GM23338 (cell line): Measurements from ENCODE around the gene UTS2. TPM values are rescaled to one million over a fixed set of nuclear protein-coding genes. Genes with fewer than 3 reads are reported as not detected.

Source experiments
- ATAC-seq: fragments of 200-7000 bp; cut with Tn5 transposase; 3 replicates; pipeline ENCODE4 v1.9.1; 2020
- DNase-seq: peaks from one replicate; pipeline ENCODE4 v3.0.0-alpha.2; 2015; ENCODE audit warnings: low spot score
- H2AFZ ChIP-seq: fragments of 200-600 bp; sonication (generic); 2 replicates; pipeline ENCODE4 v1.8.0; 2016; ENCODE audit warnings: antibody characterized with exemption, mild to moderate bottlenecking, moderate library complexity
- H3F3A ChIP-seq: fragments of 200-600 bp; sonication (generic); replicated peaks from 2 replicates; pipeline ENCODE4 v1.8.0; 2017; ENCODE audit warnings: antibody characterized with exemption, mixed run types, low read depth
- H3K27ac ChIP-seq: fragments of 200-600 bp; sonication (generic); 2 replicates; pipeline ENCODE4 v1.6.1; 2016; ENCODE audit warnings: low read depth
- H3K27me3 ChIP-seq: fragments of 200-600 bp; sonication (generic); 2 replicates; pipeline ENCODE4 v1.8.0; 2016; ENCODE audit warnings: mild to moderate bottlenecking, mixed run types, moderate library complexity; ENCODE audit not compliant: insufficient read depth
- H3K36me3 ChIP-seq: fragments of 200-600 bp; sonication (generic); 2 replicates; pipeline ENCODE4 v1.8.0; 2016; ENCODE audit warnings: mild to moderate bottlenecking; ENCODE audit not compliant: insufficient read depth
- H3K4me1 ChIP-seq: fragments of 200-600 bp; sonication (generic); 2 replicates; pipeline ENCODE4 v1.8.0; 2016; ENCODE audit warnings: mild to moderate bottlenecking, moderate library complexity; ENCODE audit not compliant: insufficient read depth
- H3K4me2 ChIP-seq: fragments of 200-600 bp; sonication (generic); 2 replicates; pipeline ENCODE4 v1.7.1; 2017; ENCODE audit warnings: mixed run types
- H3K4me3 ChIP-seq: fragments of 200-600 bp; sonication (generic); 2 replicates; pipeline ENCODE4 v1.6.1; 2016; ENCODE audit warnings: mixed run types
- H3K79me2 ChIP-seq: fragments of 200-600 bp; sonication (generic); replicated peaks from 2 replicates; pipeline ENCODE4 v1.8.0; 2017; ENCODE audit warnings: mild to moderate bottlenecking; ENCODE audit not compliant: insufficient read depth
- H3K9me2 ChIP-seq: fragments of 200-600 bp; sonication (generic); 2 replicates; pipeline ENCODE4 v1.8.0; 2017; ENCODE audit not compliant: insufficient read depth
- H4K20me1 ChIP-seq: fragments of 200-600 bp; sonication (generic); replicated peaks from 2 replicates; pipeline ENCODE4 v1.8.0; 2017; ENCODE audit warnings: mild to moderate bottlenecking; ENCODE audit not compliant: insufficient read depth
- H3K27ac Mint-ChIP-seq: 2 replicates; pipeline ENCODE4 v1.8.0; 2020; ENCODE audit warnings: inconsistent platforms, mild to moderate bottlenecking, moderate library complexity, mixed read lengths
- H3K27me3 Mint-ChIP-seq: 3 replicates; pipeline ENCODE4 v1.8.0; 2022; ENCODE audit warnings: low read depth, mild to moderate bottlenecking, moderate library complexity, mixed read lengths, inconsistent platforms; ENCODE audit not compliant: insufficient read depth, poor library complexity
- H3K36me3 Mint-ChIP-seq: 3 replicates; pipeline ENCODE4 v1.8.0; 2021; ENCODE audit warnings: low read depth, mild to moderate bottlenecking, inconsistent platforms, moderate library complexity, mixed read lengths
- H3K4me1 Mint-ChIP-seq: 3 replicates; pipeline ENCODE4 v1.8.0; 2020; ENCODE audit warnings: mild to moderate bottlenecking, inconsistent platforms, mixed read lengths
- H3K4me3 Mint-ChIP-seq: 3 replicates; pipeline ENCODE4 v1.8.0; 2021; ENCODE audit warnings: moderate library complexity, mild to moderate bottlenecking, inconsistent platforms, mixed read lengths
- H3K9me3 Mint-ChIP-seq: 3 replicates; pipeline ENCODE4 v1.8.0; 2020; ENCODE audit warnings: moderate library complexity, mild to moderate bottlenecking, inconsistent platforms, mixed read lengths
- CREB1 ChIP-seq: fragments of 250-450 bp; sonication (Bioruptor Pico); IDR thresholded peaks from 2 replicates; pipeline ENCODE4 v1.5.0; 2020; ENCODE audit warnings: low read depth, mild to moderate bottlenecking, moderate library complexity
- EZH2 ChIP-seq: fragments of 200-600 bp; sonication (generic); IDR thresholded peaks from one replicate; pipeline ENCODE4 v1.8.0; 2017; ENCODE audit warnings: antibody characterized with exemption, mild to moderate bottlenecking, low read depth; ENCODE audit not compliant: unreplicated experiment
- JUNB ChIP-seq: IDR thresholded peaks from one replicate; pipeline ENCODE4 v1.6.1; 2016; ENCODE audit warnings: antibody characterized with exemption; ENCODE audit not compliant: unreplicated experiment
- POLR2AphosphoS5 ChIP-seq: IDR thresholded peaks from 2 replicates; pipeline ENCODE4 v1.6.1; 2016; ENCODE audit warnings: antibody characterized with exemption, low read depth
- ZNF114 ChIP-seq: fragments of 250-450 bp; sonication (Bioruptor Pico); IDR thresholded peaks from 2 replicates; pipeline ENCODE4 v1.5.0; 2020; ENCODE audit warnings: mild to moderate bottlenecking, moderate library complexity
- polyA plus RNA-seq: library from polyadenylated mRNA; unstranded; fragments of >200 nt; fragmentation: Nextera tagmentation; extraction: Ambion mirVana; gene quantifications from 2 replicates; pipeline ENCODE4 v1.2.1, GENCODE V29; 2016
- total RNA-seq: library from RNA; depleted of rRNA; stranded (reverse); fragments of >200 nt; shearing (Covaris generic); gene quantifications from 2 replicates; pipeline ENCODE4 v1.2.3, GENCODE V29; 2014
- TF ChIP-seq, protein P1 (sequence below): IDR thresholded peaks from one replicate; pipeline ENCODE4 v1.6.1; 2018; ENCODE audit warnings: antibody characterized with exemption; ENCODE audit not compliant: unreplicated experiment
- TF ChIP-seq, protein P2 (sequence below): fragments of 250-450 bp; sonication (Bioruptor Pico); IDR thresholded peaks from 2 replicates; pipeline ENCODE4 v1.5.0; 2020; ENCODE audit warnings: mild to moderate bottlenecking, moderate library complexity
- TF ChIP-seq, protein P3 (sequence below), 2 experiments: fragments of 200-600 bp in 1 of 2; sonication (generic) in 1 of 2; conservative IDR thresholded peaks; 2 replicates each; pipeline versions ENCODE4 v1.5.1 to v1.6.1; 2016 to 2017; ENCODE audit warnings: antibody characterized with exemption in 2 of 2, low read depth in 2 of 2, mild to moderate bottlenecking in 2 of 2, moderate library complexity in 1 of 2

UTS2 gene
- total and polyA plus RNA-seq, 2 experiments from 2014 or later, result not detected

DNA sequence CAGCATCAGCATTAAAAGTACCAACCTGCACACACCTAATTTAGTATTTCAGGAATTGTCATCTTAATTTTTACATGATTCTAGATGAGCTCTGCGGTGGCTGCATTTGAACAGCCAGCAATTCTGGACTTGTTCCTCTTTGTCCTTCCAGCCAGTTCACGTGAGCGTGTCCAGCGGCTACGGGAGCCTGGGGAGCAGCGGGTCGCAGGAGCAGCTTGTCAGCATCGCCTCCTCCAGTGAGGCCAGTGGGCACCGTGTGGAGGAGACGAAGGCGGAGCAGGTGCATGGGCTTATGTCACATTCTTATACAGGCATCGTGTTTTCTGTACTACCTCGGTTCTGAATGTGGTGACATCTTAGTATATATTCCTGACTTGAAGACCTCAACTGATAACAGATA lies 43.1 kb downstream of the UTS2 start:
- Histone ChIP-seq H3K4me2 (no peak overlapping the region), H3K27me3 (no peaks in the 10 kb centered on the region), H4K20me1 (0 out of 2 replicates have a peak, but pooled peaks cover 7% of the 10 kb centered on the region), H3K4me1 (no peaks in the 10 kb centered on the region), H3K9me2 (no peaks in the 10 kb centered on the region), H3K79me2 (no peaks in the 10 kb centered on the region), H3K36me3 (peaks cover 22% of the 10 kb centered on the region; the same call in 1 of the 2 replicates), H3K4me3 (no peak overlapping the region), H2AFZ (no peak overlapping the region), H3F3A (no peaks in the 10 kb centered on the region), H3K27ac (no peak overlapping the region)
- peaks cover 16% of the 10 kb centered on the region for H3K9me3 Mint-ChIP-seq
- H3K4me1 Mint-ChIP-seq, result no peaks in the 10 kb centered on the region
- DNase-seq, result no peak
- no peak overlapping the region for H3K4me3 Mint-ChIP-seq
- peaks cover 42% of the 10 kb centered on the region for H3K36me3 Mint-ChIP-seq
- no peak overlapping the region for H3K27ac Mint-ChIP-seq
- no peaks in the 10 kb centered on the region for H3K27me3 Mint-ChIP-seq
- ATAC-seq, result no peak
- TF ChIP-seq, protein P1, sequence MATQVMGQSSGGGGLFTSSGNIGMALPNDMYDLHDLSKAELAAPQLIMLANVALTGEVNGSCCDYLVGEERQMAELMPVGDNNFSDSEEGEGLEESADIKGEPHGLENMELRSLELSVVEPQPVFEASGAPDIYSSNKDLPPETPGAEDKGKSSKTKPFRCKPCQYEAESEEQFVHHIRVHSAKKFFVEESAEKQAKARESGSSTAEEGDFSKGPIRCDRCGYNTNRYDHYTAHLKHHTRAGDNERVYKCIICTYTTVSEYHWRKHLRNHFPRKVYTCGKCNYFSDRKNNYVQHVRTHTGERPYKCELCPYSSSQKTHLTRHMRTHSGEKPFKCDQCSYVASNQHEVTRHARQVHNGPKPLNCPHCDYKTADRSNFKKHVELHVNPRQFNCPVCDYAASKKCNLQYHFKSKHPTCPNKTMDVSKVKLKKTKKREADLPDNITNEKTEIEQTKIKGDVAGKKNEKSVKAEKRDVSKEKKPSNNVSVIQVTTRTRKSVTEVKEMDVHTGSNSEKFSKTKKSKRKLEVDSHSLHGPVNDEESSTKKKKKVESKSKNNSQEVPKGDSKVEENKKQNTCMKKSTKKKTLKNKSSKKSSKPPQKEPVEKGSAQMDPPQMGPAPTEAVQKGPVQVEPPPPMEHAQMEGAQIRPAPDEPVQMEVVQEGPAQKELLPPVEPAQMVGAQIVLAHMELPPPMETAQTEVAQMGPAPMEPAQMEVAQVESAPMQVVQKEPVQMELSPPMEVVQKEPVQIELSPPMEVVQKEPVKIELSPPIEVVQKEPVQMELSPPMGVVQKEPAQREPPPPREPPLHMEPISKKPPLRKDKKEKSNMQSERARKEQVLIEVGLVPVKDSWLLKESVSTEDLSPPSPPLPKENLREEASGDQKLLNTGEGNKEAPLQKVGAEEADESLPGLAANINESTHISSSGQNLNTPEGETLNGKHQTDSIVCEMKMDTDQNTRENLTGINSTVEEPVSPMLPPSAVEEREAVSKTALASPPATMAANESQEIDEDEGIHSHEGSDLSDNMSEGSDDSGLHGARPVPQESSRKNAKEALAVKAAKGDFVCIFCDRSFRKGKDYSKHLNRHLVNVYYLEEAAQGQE, result no peak
- TF ChIP-seq JUNB (no peak), CREB1 (CRISPR knock-in tag) (no peak), ZNF114 (CRISPR knock-in tag) (no peak), EZH2 (no peak), POLR2AphosphoS5 (no peak)
- TF ChIP-seq, protein P2, sequence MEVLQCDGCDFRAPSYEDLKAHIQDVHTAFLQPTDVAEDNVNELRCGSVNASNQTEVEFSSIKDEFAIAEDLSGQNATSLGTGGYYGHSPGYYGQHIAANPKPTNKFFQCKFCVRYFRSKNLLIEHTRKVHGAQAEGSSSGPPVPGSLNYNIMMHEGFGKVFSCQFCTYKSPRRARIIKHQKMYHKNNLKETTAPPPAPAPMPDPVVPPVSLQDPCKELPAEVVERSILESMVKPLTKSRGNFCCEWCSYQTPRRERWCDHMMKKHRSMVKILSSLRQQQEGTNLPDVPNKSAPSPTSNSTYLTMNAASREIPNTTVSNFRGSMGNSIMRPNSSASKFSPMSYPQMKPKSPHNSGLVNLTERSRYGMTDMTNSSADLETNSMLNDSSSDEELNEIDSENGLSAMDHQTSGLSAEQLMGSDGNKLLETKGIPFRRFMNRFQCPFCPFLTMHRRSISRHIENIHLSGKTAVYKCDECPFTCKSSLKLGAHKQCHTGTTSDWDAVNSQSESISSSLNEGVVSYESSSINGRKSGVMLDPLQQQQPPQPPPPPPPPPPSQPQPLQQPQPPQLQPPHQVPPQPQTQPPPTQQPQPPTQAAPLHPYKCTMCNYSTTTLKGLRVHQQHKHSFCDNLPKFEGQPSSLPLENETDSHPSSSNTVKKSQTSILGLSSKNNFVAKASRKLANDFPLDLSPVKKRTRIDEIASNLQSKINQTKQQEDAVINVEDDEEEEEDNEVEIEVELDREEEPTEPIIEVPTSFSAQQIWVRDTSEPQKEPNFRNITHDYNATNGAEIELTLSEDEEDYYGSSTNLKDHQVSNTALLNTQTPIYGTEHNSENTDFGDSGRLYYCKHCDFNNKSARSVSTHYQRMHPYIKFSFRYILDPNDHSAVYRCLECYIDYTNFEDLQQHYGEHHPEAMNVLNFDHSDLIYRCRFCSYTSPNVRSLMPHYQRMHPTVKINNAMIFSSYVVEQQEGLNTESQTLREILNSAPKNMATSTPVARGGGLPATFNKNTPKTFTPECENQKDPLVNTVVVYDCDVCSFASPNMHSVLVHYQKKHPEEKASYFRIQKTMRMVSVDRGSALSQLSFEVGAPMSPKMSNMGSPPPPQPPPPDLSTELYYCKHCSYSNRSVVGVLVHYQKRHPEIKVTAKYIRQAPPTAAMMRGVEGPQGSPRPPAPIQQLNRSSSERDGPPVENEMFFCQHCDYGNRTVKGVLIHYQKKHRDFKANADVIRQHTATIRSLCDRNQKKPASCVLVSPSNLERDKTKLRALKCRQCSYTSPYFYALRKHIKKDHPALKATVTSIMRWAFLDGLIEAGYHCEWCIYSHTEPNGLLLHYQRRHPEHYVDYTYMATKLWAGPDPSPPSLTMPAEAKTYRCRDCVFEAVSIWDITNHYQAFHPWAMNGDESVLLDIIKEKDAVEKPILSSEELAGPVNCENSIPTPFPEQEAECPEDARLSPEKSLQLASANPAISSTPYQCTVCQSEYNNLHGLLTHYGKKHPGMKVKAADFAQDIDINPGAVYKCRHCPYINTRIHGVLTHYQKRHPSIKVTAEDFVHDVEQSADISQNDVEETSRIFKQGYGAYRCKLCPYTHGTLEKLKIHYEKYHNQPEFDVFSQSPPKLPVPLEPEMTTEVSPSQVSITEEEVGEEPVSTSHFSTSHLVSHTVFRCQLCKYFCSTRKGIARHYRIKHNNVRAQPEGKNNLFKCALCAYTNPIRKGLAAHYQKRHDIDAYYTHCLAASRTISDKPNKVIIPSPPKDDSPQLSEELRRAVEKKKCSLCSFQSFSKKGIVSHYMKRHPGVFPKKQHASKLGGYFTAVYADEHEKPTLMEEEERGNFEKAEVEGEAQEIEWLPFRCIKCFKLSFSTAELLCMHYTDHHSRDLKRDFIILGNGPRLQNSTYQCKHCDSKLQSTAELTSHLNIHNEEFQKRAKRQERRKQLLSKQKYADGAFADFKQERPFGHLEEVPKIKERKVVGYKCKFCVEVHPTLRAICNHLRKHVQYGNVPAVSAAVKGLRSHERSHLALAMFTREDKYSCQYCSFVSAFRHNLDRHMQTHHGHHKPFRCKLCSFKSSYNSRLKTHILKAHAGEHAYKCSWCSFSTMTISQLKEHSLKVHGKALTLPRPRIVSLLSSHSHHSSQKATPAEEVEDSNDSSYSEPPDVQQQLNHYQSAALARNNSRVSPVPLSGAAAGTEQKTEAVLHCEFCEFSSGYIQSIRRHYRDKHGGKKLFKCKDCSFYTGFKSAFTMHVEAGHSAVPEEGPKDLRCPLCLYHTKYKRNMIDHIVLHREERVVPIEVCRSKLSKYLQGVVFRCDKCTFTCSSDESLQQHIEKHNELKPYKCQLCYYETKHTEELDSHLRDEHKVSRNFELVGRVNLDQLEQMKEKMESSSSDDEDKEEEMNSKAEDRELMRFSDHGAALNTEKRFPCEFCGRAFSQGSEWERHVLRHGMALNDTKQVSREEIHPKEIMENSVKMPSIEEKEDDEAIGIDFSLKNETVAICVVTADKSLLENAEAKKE (CRISPR knock-in tag), result no peak
- TF ChIP-seq, protein P3, sequence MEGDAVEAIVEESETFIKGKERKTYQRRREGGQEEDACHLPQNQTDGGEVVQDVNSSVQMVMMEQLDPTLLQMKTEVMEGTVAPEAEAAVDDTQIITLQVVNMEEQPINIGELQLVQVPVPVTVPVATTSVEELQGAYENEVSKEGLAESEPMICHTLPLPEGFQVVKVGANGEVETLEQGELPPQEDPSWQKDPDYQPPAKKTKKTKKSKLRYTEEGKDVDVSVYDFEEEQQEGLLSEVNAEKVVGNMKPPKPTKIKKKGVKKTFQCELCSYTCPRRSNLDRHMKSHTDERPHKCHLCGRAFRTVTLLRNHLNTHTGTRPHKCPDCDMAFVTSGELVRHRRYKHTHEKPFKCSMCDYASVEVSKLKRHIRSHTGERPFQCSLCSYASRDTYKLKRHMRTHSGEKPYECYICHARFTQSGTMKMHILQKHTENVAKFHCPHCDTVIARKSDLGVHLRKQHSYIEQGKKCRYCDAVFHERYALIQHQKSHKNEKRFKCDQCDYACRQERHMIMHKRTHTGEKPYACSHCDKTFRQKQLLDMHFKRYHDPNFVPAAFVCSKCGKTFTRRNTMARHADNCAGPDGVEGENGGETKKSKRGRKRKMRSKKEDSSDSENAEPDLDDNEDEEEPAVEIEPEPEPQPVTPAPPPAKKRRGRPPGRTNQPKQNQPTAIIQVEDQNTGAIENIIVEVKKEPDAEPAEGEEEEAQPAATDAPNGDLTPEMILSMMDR (conservative IDR thresholded peaks at IDR 0.05; ENCODE audit: low read depth in 2 of 2), result no peak
